Stimulated activated CD8-positive, alpha-beta memory T cell treated with anti-CD3 and anti-CD28 coated beads, Interleukin-4, amount 100 ng/mL, for 1 hour (primary cell): Measurements from ENCODE around the gene AHNAK2.
"Not testable (repeated sequence)": the region's sequence is repeated elsewhere in the genome, so short reads cannot be mapped to it uniquely, and the experiment has no call there.

ENCODE experiments used
- DNase-seq, 2 donors: peaks; one replicate each; pipeline ENCODE4 v3.0.0-alpha.2; 2020; ENCODE audit warnings: low read depth in 2 of 2, low spot score in 1 of 2

Gene AHNAK2

DNA sequence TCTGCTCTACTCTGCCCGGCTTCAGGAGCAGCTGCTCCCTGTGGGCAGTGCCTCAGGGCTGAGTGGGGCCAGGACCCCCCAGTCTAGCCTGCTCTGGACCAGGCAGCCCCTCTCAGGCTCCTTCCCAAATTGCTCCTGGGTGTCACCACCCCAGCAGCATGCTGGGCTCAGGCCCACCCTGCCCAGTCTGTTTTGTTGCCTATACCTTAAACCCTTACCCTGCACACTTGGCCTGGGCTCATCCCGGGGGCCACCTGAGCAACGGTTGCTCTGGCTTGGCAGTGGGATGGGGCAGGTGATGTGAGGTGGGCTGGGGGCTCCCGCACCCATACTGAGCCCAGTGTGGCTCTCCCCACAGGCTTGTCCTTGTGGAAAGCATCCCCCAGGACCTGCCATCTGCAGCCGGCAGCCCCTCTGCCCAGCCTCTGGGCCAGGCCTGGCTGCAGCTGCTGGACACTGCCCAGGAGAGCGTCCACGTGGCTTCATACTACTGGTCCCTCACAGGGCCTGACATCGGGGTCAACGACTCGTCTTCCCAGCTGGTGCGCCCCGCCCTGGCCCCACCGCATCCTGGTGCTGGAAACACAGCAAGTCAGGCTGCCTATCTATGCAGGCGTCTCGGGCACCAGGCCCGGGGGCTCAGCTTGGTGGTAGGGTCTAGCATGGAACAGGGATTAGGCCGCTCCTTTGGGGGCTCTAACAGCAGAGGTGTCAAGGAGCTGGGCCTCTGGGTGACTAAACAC, 49.6 kb downstream of the AHNAK2 start:
- DNase-seq, result no peak

DNA sequence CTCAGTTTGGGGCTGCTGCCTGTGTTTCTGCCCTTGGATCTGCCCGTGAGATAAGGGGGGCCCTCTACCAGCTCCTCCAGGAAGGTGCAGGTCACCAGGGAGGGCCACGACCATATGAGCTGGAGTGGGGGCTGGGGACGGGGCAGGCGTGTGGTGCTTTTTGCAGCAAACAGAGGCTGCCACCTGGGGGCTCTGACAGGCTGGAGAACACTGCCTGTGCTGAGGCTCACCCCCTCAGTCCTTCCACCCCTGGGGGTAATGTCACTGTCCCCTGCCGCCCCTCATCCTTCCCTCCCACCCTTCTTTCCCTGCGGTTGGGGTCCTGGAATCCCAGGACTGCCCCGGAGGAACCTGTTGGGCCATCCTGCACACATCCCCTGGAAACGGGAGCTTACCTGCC, 50.3 kb downstream of the AHNAK2 start:
- no peak for DNase-seq

DNA sequence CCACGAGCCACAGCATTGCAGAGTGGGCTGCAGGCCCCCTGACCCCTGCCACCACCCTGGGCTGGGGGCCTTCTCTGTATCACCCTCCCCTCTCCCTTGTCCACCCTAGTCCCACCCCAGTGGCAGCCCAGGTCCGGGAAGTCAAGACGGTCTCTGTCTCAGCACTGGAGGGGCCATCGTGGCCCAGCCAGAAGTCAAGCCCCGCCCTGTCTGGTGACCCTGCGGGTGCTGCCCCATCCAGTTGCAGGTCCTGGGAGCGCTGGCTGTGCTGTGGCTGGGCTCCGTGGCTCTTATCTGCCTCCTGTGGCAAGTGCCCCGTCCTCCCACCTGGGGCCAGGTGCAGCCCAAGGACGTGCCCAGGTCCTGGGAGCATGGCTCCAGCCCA, 50.8 kb downstream of the AHNAK2 start:
- DNase-seq, result no peak

DNA sequence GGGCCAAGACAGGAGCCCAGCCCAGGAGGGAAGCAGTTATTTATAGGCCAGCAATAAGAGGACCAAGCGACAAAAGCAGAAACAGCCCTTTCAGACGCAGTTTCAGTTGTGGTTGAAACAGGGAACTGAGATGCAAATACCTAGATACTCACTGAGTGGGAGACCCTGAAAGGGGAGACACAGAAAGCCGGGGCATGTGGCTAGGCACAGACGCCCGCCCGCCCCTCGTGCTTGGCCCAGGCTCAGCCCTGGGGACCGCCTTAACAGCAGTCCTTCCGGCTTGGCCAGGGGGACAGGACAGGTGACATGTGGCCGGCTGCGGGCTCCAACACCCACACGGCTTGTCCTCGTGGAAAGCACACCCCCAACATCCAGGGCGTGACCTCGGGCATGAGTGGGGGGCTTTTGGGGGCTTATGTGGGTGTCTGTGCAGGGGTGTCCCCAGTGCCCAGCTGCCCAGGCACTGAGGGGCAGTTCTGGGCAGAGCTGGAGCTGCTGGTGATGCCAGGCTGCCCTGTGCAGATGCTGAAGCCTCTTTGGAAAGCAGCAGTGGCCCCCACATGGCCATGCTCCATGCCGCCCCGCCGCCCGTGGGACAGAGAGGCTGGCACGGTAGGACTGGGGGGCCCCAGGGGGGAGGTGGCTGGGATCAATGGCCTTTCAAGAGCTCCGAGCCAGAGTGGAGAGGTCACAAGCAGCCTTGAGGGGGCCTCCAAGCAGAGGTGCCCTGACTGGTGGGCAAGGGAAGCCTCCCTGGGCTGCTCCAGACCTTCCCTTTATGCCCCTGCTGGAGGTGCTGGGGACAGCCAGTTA, 51.3 kb downstream of the AHNAK2 start:
- no peak for DNase-seq

DNA sequence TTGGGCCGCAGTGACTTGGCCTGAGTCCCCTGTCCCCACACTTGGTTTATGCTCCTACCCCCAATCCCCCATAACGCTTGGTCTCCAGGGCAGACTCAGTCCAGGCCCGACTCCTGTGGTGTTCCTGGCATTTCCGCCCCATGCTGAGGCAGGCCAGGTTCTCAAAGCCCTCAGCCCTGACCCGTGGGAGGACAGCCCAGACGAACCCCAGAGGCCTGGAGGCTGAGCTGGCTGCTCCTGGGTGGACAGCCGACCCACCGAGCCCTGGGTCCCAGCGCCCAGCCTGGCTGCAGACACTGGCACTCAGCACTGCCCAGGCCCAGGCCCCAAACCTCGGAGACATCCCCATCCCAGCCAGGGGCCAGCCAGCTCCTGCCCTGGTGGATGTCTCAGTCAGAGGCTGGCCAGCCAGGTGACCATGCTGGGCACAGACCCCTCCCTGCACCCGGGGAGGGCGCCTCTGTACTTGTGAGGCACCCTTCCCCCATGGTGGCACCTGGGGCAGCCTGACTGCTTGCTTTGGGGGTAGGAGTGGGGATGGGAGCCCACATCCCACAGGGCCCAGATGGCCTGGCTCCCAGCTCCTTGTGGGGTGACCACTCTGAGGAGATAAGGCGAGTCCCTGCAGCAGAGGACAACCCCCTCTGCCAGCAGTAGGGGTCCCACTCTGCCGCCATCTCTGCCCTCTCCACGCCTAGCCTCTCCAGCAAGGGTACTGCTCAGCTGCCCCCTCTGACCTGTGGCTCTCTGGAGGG, 52.1 kb downstream of the AHNAK2 start:
- DNase-seq, result no peak

DNA sequence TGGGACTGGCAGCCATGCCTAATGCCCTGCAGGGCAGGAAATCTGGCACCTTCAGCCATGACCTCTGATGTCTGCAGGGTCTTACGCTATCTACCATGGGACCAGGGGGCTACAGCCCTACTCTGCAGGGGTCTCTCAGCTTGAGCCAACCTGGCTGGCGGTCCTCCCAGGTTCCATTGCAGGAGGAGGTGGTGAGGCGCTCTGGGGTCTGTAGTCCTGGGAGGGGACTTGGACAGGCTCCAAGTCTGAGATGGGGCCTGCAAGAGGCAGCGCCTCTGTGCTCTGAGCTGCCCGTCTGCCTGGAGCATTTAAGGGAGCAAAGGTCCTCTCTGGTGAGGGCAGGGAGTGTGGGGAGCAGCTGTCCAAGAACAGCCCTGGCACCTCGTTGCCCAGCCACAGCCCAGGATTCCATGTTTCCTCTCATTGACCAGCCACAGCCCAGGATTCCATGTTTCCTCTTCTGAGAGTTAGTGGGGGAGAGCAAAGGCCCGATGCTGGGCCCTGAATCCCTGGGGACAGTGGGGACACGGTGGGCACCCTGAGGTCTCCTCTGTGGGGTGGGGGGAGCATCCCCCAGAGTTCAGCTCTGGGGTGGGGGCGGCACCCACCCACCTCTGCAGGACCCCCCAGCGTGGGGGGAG, 52.8 kb downstream of the AHNAK2 start:
- DNase-seq, result no peak

DNA sequence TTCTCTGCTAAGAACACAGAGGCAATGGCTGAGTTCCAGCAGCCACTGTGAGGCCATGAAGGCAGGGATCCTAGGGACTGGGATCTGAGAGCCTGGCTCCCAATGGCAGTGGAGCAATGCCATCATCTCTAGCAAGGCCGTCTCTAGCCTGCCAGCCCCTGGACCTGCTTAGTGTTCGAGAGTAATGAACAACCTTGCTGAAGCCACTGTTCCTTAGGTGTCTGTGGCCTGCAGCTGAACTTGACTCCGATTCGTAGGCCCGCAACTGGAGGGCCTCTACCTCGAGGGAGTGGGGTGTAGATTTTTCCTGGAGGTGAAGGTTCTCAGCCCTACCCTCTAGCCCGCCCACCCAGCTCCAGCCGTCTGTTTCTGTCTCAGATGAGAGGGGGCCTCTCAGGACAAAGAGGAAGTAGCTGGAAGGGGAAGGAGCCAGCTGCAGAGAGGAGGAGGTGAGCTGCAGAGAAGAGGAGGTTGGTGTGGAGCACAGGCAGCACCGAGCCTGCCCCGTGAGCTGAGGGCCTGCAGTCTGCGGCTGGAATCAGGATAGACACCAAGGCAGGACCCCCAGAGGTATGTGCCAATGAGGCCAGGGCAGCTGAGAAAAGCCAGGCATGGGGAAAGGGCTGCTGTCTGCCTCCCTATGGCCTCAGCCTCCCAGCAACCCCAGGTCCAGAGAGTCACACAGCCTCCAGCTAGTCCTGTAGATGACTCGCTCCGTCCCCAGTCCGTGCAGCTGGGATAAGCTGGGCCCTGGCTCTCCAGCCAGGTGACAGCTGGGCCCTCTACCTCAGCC, 53.6 kb downstream of the AHNAK2 start, which contains the start of gene PLD4:
TSS of gene PLD4 (plus strand) at position 459 of the 793 bp plus-strand sequence. CDS start 2,262 bp downstream, outside the sequence.
- no peak for DNase-seq

DNA sequence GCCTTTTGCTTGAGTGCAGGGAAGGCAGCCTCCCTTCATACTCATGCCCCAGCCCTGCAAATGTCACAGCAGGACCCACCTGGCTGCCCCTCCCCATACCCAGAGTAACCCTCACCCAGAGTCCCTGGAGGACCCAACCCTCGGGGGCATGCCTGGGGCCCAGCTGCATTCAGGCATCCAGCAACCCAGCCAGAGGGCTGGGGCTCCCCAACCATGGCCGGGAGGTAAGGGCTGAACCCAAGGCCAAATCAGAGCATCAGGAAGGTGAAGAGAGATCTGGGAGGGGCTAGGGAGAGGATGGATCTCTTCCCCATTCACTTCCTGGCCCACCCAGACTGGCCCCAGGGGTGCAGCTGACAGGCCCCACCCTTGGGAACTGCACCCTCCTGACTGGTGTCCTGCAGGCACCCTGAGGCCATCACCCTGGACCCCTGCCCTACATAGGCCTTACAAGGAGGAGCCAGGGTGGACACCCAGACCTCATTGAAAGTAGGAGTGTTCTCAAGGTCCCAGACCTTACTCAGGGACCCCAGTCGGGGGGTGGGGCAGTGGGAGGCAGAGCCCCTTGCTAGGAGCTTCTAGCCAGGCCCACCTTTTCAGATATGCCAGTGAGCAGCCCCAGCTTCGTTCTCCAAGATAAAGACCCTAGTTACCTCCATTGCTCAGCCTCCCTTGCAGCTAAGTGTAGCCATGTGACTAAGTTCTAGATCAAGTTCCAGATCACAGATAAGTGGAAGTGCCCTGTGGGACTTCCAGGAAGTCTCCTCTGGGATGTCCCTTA, 54.3 kb downstream of the AHNAK2 start:
- DNase-seq, result no peak

DNA sequence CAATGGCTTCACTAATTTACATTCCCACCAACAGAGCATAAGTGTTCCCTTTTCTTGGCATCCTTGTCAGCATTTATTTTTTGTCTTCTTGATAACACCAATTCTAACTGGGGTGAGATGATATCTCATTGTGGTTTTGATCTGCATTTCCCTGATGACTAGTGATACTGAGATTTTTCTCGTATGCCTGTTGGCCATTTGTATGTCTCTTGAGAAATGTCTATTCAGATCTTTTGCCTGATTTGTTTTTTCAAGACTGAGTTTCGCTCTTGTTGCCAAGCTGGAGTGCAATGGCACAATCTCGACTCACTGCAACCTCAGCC, 58.2 kb downstream of the AHNAK2 start:
- no peak for DNase-seq

DNA sequence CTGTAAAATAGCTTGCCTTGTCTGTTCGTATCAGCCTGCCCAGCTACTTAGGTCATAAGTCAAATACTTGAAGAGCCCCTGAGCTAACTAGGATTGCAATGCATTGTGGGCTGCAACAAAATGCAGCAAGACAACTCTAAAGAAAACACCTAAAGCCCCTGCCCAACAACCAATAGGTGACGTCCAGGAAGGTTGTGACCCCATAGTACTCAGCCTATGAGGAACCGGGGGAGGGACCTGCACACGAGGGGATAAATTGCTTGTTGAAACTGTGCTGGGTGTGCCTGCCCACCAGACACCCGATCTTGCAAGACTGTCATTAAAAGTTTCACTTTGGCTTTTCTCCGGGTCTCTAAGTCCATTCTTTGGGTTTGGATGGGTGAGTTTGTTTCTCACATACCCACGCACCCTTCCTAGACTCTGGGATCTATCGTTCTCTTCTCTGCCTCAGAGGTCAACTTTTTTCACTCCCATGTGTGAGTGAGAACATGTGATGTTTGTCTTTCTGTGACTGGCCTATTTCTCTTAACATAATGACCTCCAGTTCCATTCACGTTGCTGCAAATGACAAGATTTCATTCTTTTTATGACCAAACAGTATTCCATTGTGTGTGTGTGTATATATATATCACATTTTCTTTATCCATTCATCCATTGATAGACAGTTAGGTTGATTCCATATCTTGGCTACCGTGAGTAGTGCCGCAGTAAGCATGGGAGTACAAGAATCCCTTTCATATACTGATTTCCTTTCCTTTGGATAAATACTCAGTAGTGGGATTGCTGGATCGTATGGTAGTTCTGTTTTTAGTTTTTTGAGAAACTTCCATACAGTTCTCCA, 58.8 kb downstream of the AHNAK2 start:
- DNase-seq, result not testable (repeated sequence)

DNA sequence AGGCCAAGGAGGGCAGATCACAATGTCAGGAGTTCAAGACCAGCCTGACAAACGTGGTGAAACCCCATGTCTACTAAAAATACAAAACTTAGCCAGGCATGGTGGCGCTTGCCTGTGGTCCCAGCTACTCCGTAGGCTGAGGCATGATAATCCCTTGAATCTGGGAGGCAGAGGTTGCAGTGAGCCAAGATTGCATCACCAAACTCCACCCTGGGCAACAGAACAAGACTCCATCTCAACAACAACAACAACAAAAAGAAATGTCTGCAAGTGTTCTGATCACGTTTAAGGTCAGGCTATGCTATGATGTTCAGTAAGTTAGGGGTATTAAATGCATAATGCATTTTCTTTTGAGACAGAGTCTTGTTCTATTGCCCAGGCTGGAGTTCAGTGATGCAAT, 60.2 kb downstream of the AHNAK2 start:
- no peak for DNase-seq

DNA sequence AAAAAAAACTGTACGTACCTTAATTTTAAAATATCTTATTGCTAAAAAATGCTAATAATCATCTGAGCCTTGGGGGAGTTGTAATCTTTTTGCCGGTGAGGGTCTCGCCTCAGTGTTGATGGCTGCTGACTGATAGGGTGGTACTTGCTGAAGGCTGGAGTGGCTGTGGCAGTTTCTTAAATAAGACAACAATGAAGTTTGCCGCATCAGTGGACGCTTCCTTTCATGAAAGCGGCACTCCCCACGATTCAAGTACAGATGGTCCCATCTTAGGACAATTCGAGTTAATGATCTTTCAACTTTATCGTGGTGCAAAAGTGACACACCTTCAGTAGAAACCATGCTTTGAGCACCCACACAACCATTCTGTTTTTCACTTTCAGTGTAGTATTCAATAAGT, 61.1 kb downstream of the AHNAK2 start:
- DNase-seq, result no peak

DNA sequence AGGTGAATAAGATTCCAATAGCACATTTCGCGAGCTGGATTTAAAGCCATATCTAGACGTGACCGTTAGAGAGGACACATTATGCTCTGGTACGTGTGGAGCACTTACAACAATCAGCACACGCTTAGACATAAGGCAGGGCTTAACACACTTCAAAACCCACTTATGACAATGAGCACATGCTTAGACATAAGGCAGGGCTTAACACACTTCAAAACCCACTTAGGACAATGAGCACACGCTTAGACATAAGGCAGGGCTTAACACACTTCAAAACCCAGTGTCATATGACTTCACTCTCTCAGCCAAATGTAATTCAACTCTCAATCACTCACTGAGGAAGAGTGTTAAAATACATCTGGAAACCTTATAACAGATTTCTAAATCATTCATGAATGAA, 64.7 kb downstream of the AHNAK2 start:
- DNase-seq, result no peak

DNA sequence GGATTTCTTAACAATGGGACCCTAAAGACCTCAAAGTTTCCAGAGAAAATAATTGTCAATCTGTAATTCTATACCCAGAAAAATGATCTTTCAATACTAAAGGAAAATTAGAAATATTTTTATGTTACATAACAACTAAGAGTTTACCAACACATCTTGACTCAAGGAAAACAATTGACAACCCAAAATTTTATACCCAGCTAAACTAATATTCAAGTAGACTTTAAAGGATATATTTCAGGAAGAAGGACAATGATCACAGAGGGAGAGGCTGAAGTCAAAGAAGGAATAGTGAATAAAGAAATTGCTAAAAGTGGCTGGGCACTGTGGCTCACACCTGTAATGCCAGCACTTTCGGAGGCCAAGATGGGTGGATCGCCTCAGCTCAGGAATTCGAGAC, 66.1 kb downstream of the AHNAK2 start:
- no peak for DNase-seq

DNA sequence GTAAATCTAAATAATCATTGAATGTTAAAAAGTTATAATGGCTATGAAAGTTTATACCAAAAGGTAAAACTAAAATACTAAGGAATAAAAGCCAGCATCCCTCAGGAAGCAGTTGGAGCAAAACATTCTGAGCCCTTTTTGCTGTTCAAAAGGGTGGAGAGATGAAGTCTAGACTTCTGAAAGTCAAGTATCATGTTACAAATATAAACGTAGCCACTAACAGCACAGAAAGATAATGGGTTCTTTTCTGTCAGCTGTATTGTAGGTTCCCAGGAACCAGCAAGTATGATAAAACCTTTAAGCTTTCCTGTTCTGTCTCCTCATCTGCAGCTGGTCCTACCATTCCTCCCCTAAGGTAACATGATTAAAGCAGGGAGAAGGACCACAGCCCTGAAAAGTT, 69.9 kb downstream of the AHNAK2 start:
- DNase-seq, result no peak

DNA sequence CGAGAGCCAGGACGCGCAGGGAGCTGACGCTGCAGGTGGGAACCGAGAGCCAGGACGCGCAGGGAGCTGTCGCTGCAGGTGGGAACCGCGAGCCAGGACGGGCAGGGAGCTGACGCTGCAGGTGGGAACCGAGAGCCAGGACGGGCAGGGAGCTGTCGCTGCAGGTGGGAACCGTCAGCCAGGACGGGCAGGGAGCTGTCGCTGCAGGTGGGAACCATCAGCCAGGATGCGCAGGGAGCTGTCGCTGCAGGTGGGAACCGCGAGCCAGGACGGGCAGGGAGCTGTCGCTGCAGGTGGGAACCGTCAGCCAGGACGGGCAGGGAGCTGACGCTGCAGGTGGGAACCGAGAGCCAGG, 72.6 kb downstream of the AHNAK2 start:
- DNase-seq, result not testable (repeated sequence)

DNA sequence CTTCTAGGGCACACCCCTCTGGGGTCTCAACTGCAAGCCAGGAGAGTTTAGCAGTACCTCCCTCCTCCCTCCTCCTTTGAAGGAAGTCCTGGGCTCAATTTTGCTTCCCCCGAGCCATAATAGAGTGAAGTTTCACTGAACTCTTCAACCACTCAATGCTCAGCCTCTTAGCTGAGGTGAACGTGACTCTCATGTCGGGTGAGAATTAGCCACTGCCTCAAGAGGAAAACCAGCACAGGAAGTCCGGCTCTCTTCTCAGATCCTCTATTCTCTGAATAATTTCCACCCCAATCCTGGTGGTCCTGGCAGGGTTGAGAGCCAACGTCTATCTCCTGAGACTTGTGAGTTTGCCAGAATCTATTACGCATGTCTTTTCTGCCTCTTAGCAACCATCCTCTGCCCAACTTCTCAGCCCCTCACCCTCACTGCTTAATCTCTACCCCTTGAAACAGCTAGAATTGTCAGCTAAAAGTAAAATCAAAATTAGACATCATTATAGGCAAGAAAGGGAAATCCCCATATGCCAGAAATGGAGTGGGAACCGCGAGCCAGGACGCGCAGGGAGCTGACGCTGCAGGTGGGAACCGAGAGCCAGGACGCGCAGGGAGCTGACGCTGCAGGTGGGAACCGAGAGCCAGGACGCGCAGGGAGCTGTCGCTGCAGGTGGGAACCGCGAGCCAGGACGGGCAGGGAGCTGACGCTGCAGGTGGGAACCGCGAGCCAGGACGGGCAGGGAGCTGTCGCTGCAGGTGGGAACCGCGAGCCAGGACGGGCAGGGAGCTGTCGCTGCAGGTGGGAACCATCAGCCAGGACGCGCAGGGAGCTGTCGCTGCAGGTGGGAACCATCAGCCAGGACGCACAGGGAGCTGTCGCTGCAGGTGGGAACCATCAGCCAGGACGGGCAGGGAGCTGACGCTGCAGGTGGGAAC, 73.3 kb downstream of the AHNAK2 start:
- not testable (repeated sequence) for DNase-seq

DNA sequence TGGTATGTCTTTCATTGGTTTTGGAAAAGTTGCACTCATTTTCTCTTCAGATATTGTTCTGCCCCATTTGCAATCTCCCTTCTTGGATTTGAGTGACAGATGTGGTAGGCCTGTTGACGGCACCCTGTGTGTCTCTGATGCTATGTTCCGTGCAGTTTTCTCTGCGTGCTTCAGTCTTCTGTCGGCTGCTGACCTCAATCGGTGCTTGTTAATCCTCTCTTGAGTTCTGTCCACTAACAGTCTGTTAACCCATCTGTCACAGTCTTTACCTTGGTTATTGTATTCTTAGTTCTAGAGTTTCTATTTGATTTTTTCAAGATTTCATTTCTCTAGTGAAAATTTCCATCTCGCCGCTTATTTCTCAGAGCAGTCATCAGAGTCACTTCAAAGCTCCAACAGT, 74.2 kb downstream of the AHNAK2 start:
- DNase-seq, result no peak
